ENCODE results near the gene MB21D2. TPM values are rescaled to one million over a fixed set of nuclear protein-coding genes. Genes with fewer than 3 reads are reported as not detected.

MB21D2 gene
- total RNA-seq, 1 experiment from 2014 or later: 19.7 TPM

DNA sequence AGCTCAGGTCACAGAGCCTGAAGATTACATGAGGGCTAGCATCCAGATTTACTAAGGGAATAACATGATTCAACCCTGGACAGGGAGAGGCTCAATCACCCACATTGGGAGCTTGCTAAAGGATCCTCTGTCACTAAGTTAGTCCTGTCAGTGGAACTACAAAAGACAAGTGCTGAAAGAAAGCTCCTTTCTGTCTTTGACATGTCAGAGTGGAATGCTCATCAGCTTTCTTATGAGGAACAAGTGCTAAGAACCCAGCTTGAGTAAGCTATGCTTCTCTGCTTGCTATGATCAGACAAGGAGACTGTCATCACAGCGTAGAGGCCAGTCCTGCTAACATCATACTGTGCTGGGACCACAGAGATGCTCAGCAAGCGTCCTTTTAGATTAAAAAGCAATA is 74.5 kb downstream of the MB21D2 start (continued):
- TF ChIP-seq IRF2 (CRISPR knock-in tag; IDR thresholded peaks at IDR 0.05; ENCODE audit: borderline replicate concordance, low read depth) (no peak), ATF1 (CRISPR knock-in tag; IDR thresholded peaks at IDR 0.05) (no peak), ZNF232 (CRISPR knock-in tag; IDR thresholded peaks at IDR 0.05) (no peak), ZNF396 (CRISPR knock-in tag; IDR thresholded peaks at IDR 0.05; ENCODE audit: borderline replicate concordance) (no peak)

DNA sequence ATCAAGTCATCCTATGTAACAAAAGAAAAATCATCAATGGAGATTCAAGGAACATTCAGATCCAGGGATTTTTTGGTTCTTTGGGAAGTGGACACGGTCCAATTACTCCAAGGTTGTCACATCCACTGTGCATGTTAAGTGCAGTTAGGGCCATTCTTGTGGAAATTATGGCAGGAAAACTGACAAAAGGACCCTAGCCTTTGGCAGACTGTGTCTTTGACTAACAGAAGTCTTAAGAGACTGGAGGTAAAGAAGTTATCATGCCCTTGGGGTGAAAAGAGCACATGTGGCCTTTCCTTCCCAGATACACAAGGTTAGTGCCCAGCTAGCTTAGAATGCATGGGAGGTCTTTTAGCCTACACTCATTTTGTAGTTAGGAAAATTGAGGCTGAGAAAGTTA is 74.9 kb downstream of the MB21D2 start:
- Mint-ChIP-seq H3K27ac (no peak overlapping the region), H3K4me1 (peaks cover 77% of the 10 kb centered on the region), H3K9me3 (no peaks in the 10 kb centered on the region), H3K4me3 (no peak overlapping the region), H3K27me3 (ENCODE audit: low read depth) (no peaks in the 10 kb centered on the region), H3K36me3 (no peaks in the 10 kb centered on the region)
- DNase-seq (ENCODE audit: low spot score) (no peak), ATAC-seq (no peak)
- POLR2A ChIA-PET: no interaction called here
- CTCF ChIA-PET: interaction anchor here (1.1 kb wide), 1 partner anchor 73 kb away, joined by 4 read pairs; no protein-coding TSS in a partner anchor
- TF ChIP-seq, protein P1, sequence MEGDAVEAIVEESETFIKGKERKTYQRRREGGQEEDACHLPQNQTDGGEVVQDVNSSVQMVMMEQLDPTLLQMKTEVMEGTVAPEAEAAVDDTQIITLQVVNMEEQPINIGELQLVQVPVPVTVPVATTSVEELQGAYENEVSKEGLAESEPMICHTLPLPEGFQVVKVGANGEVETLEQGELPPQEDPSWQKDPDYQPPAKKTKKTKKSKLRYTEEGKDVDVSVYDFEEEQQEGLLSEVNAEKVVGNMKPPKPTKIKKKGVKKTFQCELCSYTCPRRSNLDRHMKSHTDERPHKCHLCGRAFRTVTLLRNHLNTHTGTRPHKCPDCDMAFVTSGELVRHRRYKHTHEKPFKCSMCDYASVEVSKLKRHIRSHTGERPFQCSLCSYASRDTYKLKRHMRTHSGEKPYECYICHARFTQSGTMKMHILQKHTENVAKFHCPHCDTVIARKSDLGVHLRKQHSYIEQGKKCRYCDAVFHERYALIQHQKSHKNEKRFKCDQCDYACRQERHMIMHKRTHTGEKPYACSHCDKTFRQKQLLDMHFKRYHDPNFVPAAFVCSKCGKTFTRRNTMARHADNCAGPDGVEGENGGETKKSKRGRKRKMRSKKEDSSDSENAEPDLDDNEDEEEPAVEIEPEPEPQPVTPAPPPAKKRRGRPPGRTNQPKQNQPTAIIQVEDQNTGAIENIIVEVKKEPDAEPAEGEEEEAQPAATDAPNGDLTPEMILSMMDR (IDR thresholded peaks at IDR 0.05): no peak
- TF ChIP-seq TCF7 (CRISPR knock-in tag; IDR thresholded peaks at IDR 0.05; ENCODE audit: low read depth) (no peak), MAX (CRISPR knock-in tag; IDR thresholded peaks at IDR 0.05) (no peak), IRF2 (CRISPR knock-in tag; IDR thresholded peaks at IDR 0.05; ENCODE audit: borderline replicate concordance, low read depth) (no peak), NR1H2 (CRISPR knock-in tag; IDR thresholded peaks at IDR 0.05) (no peak), ZBTB21 (CRISPR knock-in tag; IDR thresholded peaks at IDR 0.05; ENCODE audit: borderline replicate concordance) (no peak), ZNF121 (CRISPR knock-in tag; IDR thresholded peaks at IDR 0.05) (no peak)
- TF ChIP-seq, protein P2, sequence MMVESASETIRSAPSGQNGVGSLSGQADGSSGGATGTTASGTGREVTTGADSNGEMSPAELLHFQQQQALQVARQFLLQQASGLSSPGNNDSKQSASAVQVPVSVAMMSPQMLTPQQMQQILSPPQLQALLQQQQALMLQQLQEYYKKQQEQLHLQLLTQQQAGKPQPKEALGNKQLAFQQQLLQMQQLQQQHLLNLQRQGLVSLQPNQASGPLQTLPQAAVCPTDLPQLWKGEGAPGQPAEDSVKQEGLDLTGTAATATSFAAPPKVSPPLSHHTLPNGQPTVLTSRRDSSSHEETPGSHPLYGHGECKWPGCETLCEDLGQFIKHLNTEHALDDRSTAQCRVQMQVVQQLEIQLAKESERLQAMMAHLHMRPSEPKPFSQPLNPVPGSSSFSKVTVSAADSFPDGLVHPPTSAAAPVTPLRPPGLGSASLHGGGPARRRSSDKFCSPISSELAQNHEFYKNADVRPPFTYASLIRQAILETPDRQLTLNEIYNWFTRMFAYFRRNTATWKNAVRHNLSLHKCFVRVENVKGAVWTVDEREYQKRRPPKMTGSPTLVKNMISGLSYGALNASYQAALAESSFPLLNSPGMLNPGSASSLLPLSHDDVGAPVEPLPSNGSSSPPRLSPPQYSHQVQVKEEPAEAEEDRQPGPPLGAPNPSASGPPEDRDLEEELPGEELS (CRISPR knock-in tag; IDR thresholded peaks at IDR 0.05): no peak
- TF ChIP-seq, protein P3, sequence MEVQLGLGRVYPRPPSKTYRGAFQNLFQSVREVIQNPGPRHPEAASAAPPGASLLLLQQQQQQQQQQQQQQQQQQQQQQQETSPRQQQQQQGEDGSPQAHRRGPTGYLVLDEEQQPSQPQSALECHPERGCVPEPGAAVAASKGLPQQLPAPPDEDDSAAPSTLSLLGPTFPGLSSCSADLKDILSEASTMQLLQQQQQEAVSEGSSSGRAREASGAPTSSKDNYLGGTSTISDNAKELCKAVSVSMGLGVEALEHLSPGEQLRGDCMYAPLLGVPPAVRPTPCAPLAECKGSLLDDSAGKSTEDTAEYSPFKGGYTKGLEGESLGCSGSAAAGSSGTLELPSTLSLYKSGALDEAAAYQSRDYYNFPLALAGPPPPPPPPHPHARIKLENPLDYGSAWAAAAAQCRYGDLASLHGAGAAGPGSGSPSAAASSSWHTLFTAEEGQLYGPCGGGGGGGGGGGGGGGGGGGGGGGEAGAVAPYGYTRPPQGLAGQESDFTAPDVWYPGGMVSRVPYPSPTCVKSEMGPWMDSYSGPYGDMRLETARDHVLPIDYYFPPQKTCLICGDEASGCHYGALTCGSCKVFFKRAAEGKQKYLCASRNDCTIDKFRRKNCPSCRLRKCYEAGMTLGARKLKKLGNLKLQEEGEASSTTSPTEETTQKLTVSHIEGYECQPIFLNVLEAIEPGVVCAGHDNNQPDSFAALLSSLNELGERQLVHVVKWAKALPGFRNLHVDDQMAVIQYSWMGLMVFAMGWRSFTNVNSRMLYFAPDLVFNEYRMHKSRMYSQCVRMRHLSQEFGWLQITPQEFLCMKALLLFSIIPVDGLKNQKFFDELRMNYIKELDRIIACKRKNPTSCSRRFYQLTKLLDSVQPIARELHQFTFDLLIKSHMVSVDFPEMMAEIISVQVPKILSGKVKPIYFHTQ (CRISPR knock-in tag; IDR thresholded peaks at IDR 0.05): no peak
- TF ChIP-seq, protein P4, sequence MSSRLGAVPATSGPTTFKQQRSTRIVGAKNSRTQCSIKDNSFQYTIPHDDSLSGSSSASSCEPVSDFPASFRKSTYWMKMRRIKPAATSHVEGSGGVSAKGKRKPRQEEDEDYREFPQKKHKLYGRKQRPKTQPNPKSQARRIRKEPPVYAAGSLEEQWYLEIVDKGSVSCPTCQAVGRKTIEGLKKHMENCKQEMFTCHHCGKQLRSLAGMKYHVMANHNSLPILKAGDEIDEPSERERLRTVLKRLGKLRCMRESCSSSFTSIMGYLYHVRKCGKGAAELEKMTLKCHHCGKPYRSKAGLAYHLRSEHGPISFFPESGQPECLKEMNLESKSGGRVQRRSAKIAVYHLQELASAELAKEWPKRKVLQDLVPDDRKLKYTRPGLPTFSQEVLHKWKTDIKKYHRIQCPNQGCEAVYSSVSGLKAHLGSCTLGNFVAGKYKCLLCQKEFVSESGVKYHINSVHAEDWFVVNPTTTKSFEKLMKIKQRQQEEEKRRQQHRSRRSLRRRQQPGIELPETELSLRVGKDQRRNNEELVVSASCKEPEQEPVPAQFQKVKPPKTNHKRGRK (CRISPR knock-in tag; IDR thresholded peaks at IDR 0.05; ENCODE audit: borderline replicate concordance): no peak

- Mint-ChIP-seq H3K4me1 (peaks cover 78% of the 10 kb centered on the region), H3K9me3 (no peaks in the 10 kb centered on the region), H3K36me3 (no peaks in the 10 kb centered on the region), H3K4me3 (no peak overlapping the region), H3K27ac (no peak overlapping the region), H3K27me3 (ENCODE audit: low read depth) (no peaks in the 10 kb centered on the region)
- DNase-seq (ENCODE audit: low spot score) (no peak), ATAC-seq (no peak)
- CTCF ChIA-PET: no interaction called here
- POLR2A ChIA-PET: no interaction called here
- no peak for TF ChIP-seq HMGXB4 (CRISPR knock-in tag; IDR thresholded peaks at IDR 0.05)
- no peak for TF ChIP-seq E2F1 (CRISPR knock-in tag; IDR thresholded peaks at IDR 0.05)
- no peak for TF ChIP-seq ZNF671 (CRISPR knock-in tag; IDR thresholded peaks at IDR 0.05)
- TF ChIP-seq ZNF416 (CRISPR knock-in tag; IDR thresholded peaks at IDR 0.05): no peak
- TF ChIP-seq, protein P2 (CRISPR knock-in tag; IDR thresholded peaks at IDR 0.05): no peak
Measured at GRCh38 chr3:192842138-192842537, 75.5 kb downstream of the MB21D2 start.

All from WTC11 (cell line).